Gastrocnemius medialis (tissue), 4 donors: ENCODE measurements around the gene LUZP1. TPM values are rescaled to one million over a fixed set of nuclear protein-coding genes. Genes with fewer than 3 reads are reported as not detected.

ENCODE experiments used
- ATAC-seq, 2 donors: fragments of 150-250 bp; one replicate each; pipeline ENCODE4 v1.9.1; 2016
- DNase-seq, 2 donors: peaks; one replicate each; pipeline ENCODE4 v3.0.0-alpha.2; 2019
- H3K27ac ChIP-seq, 4 donors: fragments of 200-600 bp; sonication (generic); 1 replicate in 1 of 4; 2 replicates in 3 of 4; pipeline ENCODE4 v1.5.1; 2016 to 2018; ENCODE audit warnings: mild to moderate bottlenecking in 2 of 4, moderate library complexity in 1 of 4
- H3K27me3 ChIP-seq, 3 donors: fragments of 200-600 bp; sonication (generic) in 2 of 3; 1 replicate in 1 of 3; 2 replicates in 2 of 3; pipeline versions ENCODE4 v1.5.1 to v1.6.0; 2016 to 2019; ENCODE audit warnings: mild to moderate bottlenecking in 1 of 3, moderate library complexity in 1 of 3
- H3K36me3 ChIP-seq, 2 donors: fragments of 200-600 bp; sonication (generic) in 1 of 2; one replicate each; pipeline ENCODE4 v1.5.1; 2017 to 2018
- H3K4me1 ChIP-seq, 2 donors: fragments of 200-600 bp; sonication (generic) in 1 of 2; one replicate each; pipeline ENCODE4 v1.5.1; 2016 to 2017; ENCODE audit warnings: mild to moderate bottlenecking in 2 of 2
- H3K4me3 ChIP-seq, 4 donors: fragments of 200-600 bp; sonication (generic) in 3 of 4; 1 replicate in 1 of 4; 2 replicates in 3 of 4; pipeline ENCODE4 v1.5.1; 2016 to 2019; ENCODE audit warnings: mild to moderate bottlenecking in 2 of 4
- H3K9me3 ChIP-seq, 3 donors: fragments of 200-600 bp; sonication (generic) in 2 of 3; 1 replicate in 1 of 3; 2 replicates in 2 of 3; pipeline ENCODE4 v1.5.1; 2016 to 2019
- POLR2A ChIP-seq, 2 donors: fragments of 450-650 bp; IDR thresholded peaks; one replicate each; pipeline ENCODE4 v1.6.1; 2017; ENCODE audit warnings: antibody characterized with exemption in 2 of 2, mild to moderate bottlenecking in 2 of 2, moderate library complexity in 2 of 2
- in situ Hi-C, 4 donors: fragments of 200-750 bp; cut with MboI; loops; one replicate each; pipeline versions ENCODE4 v1.15.0 to v1.8.0; 2017; ENCODE audit warnings: low sequenced_read_pairs in 4 of 4
- intact Hi-C: fragments of 100-400 bp; cut with DNase I; formaldehyde crosslinking; loops from one replicate; pipeline ENCODE4 v1.15.1; 2023; ENCODE audit warnings: low total_unique reads
- total RNA-seq, 4 donors: library from RNA; depleted of rRNA; stranded (reverse); fragments of >200 nt; gene quantifications; one replicate each; pipeline versions ENCODE4 v1.1.0 to v1.2.3, GENCODE V29; 2016
- TF ChIP-seq, protein P1 (sequence below), 5 experiments: fragments of 450-650 bp in 3 of 5; fragments of 200-600 bp in 2 of 5; sonication (generic) in 2 of 5; IDR thresholded peaks in 4 of 5; conservative IDR thresholded peaks in 1 of 5; 1 replicate in 4 of 5; 2 replicates in 1 of 5; pipeline ENCODE4 v1.5.1; 2016 to 2019; ENCODE audit warnings: antibody characterized with exemption in 5 of 5, mild to moderate bottlenecking in 3 of 5, moderate library complexity in 3 of 5

Gene LUZP1
- total RNA-seq, 4 donors from 2014 or later, result 4.1 to 5.4 (median 4.9) TPM

DNA sequence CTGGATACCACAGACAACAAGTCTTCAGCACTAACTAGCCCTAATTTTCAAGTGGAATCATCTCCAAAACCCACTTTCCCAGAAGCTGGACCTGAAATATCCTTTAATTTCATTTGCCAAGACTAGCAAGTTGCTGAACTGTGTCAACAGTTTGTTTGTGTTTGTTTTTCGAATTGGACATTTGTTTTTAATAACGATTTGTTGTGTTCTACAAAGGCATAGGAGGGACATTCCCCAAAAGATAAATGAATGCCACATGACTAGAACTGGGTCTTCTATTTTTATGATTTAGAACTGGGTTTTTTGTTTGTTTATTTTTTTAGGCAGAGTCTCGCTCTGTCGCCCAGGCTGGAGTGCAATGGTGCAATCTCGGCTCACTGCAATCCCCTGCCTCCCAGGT lies 17.9 kb downstream of the LUZP1 start:
- no peak for TF ChIP-seq POLR2A (IDR thresholded peaks at IDR 0.05)
- TF ChIP-seq, protein P1, sequence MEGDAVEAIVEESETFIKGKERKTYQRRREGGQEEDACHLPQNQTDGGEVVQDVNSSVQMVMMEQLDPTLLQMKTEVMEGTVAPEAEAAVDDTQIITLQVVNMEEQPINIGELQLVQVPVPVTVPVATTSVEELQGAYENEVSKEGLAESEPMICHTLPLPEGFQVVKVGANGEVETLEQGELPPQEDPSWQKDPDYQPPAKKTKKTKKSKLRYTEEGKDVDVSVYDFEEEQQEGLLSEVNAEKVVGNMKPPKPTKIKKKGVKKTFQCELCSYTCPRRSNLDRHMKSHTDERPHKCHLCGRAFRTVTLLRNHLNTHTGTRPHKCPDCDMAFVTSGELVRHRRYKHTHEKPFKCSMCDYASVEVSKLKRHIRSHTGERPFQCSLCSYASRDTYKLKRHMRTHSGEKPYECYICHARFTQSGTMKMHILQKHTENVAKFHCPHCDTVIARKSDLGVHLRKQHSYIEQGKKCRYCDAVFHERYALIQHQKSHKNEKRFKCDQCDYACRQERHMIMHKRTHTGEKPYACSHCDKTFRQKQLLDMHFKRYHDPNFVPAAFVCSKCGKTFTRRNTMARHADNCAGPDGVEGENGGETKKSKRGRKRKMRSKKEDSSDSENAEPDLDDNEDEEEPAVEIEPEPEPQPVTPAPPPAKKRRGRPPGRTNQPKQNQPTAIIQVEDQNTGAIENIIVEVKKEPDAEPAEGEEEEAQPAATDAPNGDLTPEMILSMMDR (IDR thresholded peaks at IDR 0.05 in 4 of 5, conservative IDR thresholded peaks at IDR 0.05 in 1 of 5), result no peak
- intact Hi-C loops (no loop called here), in situ Hi-C loops (no loop called here)
- DNase-seq (no peak), ATAC-seq (no peak)
- no peak overlapping the region for H3K4me3 ChIP-seq
- no peaks in the 10 kb centered on the region for H3K36me3 ChIP-seq
- no peaks in the 10 kb centered on the region for H3K27me3 ChIP-seq
- H3K4me1 ChIP-seq, result peaks cover 0 to 5% of the 10 kb centered on the region in 2 donors
- no peaks in the 10 kb centered on the region for H3K9me3 ChIP-seq
- no peak overlapping the region for H3K27ac ChIP-seq

DNA sequence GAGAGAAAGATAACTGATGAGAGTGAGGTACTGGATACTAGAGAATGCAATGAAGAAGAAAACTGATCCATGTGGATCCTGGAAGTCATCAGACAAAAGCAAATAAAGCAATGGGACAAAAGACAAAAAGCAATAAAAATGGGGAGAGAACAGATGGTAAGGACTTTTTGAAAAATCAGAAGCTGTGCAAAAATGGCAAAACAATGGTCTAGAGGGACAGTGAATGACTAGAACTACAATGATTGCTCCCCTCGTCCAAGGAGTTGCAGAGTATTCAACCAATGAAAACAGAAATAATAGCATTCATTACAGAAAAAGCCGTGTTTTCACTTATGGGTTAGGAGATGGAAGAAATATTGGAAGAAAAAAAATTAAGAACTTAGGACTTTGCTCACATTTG lies 18.5 kb downstream of the LUZP1 start:
- no peak for DNase-seq
- Histone ChIP-seq H3K36me3 (no peaks in the 10 kb centered on the region), H3K4me1 (peaks cover 0 to 5% of the 10 kb centered on the region in 2 donors), H3K27me3 (no peaks in the 10 kb centered on the region), H3K27ac (no peak overlapping the region), H3K9me3 (no peaks in the 10 kb centered on the region), H3K4me3 (no peak overlapping the region)
- TF ChIP-seq POLR2A (IDR thresholded peaks at IDR 0.05), result no peak
- TF ChIP-seq, protein P1 (IDR thresholded peaks at IDR 0.05 in 4 of 5, conservative IDR thresholded peaks at IDR 0.05 in 1 of 5), result no peak
- intact Hi-C loops (no loop called here), in situ Hi-C loops (no loop called here)
- ATAC-seq, result no peak

DNA sequence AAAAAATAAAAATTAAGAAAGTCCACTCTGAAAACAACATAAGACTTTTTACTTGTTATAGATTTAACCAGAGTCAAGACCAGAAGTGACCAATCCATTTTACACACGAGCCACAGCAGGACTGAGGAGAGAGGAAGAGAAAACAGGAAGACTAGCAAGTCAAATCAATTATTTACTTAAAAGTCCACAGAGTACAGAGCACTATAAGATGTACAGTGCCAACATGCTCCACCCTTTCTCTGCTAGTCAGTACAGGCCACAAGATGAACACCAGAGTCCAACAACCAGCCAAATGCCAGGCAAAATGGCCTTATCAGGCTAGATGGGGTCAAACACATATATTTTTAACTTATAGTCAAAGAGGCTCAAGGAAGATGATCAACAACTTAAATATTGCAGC lies 19.5 kb downstream of the LUZP1 start:
- DNase-seq, result no peak
- Histone ChIP-seq H3K4me3 (no peak overlapping the region), H3K36me3 (no peaks in the 10 kb centered on the region), H3K27me3 (no peaks in the 10 kb centered on the region), H3K27ac (no peak overlapping the region), H3K4me1 (peaks cover 0 to 5% of the 10 kb centered on the region in 2 donors), H3K9me3 (no peaks in the 10 kb centered on the region)
- in situ Hi-C loops, result no loop called here
- no peak for ATAC-seq
- TF ChIP-seq POLR2A (IDR thresholded peaks at IDR 0.05), result no peak
- TF ChIP-seq, protein P1 (IDR thresholded peaks at IDR 0.05 in 4 of 5, conservative IDR thresholded peaks at IDR 0.05 in 1 of 5), result no peak
- intact Hi-C loops, result no loop called here

DNA sequence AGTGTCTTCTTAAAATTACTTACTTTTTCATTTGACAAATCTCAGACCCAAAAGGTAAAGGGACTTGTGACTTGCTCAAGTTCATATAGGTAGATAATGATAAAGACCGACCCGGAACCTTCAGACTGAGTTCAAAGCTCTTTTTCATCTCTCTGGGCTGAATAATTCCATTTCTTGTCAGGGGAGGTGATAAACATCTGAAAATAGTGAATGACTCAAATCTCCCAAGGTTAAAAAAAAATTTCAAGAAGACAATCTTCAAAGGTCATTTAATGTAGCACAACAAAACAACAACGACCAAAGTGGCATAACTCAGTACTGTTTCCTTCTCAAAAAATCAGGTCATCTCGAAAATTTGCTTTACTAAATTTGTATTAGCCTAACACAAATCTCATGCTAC lies 20.6 kb downstream of the LUZP1 start:
- ATAC-seq (no peak), DNase-seq (no peak)
- H3K27me3 ChIP-seq, result no peaks in the 10 kb centered on the region
- peaks cover 0 to 5% of the 10 kb centered on the region in 2 donors for H3K4me1 ChIP-seq
- TF ChIP-seq, protein P1 (IDR thresholded peaks at IDR 0.05 in 4 of 5, conservative IDR thresholded peaks at IDR 0.05 in 1 of 5), result no peak
- TF ChIP-seq POLR2A (IDR thresholded peaks at IDR 0.05), result no peak
- H3K36me3 ChIP-seq, result no peaks in the 10 kb centered on the region
- intact Hi-C loops (no loop called here), in situ Hi-C loops (no loop called here)
- H3K27ac ChIP-seq, result no peak overlapping the region
- H3K9me3 ChIP-seq, result no peaks in the 10 kb centered on the region
- no peak overlapping the region for H3K4me3 ChIP-seq

DNA sequence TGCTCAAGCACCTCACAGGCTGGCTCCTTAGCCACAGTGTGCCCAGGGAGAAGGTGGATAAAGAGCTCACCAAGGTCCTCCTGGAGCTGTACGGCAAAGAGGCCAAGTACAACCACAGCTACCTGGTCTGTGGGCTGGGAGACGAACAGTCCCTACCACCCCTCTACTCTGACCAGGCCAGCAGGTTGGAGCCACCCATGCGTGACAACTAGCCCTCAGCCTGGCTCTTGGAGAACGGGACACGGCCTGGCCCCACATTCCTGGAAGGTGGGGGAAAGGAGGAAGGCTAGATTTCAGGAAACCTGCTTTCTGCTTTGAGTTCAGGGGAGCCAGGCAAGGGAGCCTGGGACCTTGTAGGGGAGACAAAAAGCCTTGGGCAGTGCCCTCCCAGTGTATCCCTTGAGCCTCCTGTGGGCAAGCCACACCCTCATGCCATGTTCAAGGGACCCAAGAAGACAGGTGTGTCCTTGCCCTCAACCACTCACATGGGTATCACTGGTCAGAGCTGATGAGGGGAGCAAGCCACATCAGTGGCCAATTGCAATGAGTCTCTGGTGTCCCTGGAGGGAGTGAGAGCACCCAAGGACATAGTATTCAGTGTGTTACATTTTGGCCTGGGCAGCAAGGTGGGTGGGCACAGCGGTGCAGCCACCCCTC lies 27.6 kb downstream of the LUZP1 start:
- H3K9me3 ChIP-seq, result no peaks in the 10 kb centered on the region
- no peak overlapping the region for H3K4me3 ChIP-seq
- no peaks in the 10 kb centered on the region for H3K27me3 ChIP-seq
- H3K36me3 ChIP-seq, result no peaks in the 10 kb centered on the region
- no peaks in the 10 kb centered on the region for H3K4me1 ChIP-seq
- in situ Hi-C loops, result no loop called here
- no peak for ATAC-seq
- H3K27ac ChIP-seq, result no peak overlapping the region
- TF ChIP-seq, protein P1 (IDR thresholded peaks at IDR 0.05 in 4 of 5, conservative IDR thresholded peaks at IDR 0.05 in 1 of 5), result no peak
- TF ChIP-seq POLR2A (IDR thresholded peaks at IDR 0.05), result no peak
- no peak for DNase-seq
- intact Hi-C loops, result no loop called here
